K562 (cell line): ENCODE results near the gene EIF5A2. TPM values are rescaled to one million over a fixed set of nuclear protein-coding genes. Genes with fewer than 3 reads are reported as not detected.

Experiments
- ATAC-seq: fragments of 200-7000 bp; cut with Tn5 transposase; 3 replicates; pipeline ENCODE4 v1.9.1; 2020; ENCODE audit warnings: moderate library complexity
- BruUV-seq: library from RNA; stranded (reverse); fragments of 400-500 nt; replicated peaks from 2 replicates; lab custom pipeline; 2021; lab: Mats Ljungman, UMichigan
- CTCF ChIA-PET: fragments of 300-600 bp; formaldehyde crosslinking; extraction: SDS; loops from one replicate; lab custom pipeline; 2021; ENCODE audit warnings: low intra/inter-chr PET ratio; lab: Yijun Ruan, JAX
- POLR2A ChIA-PET: fragments of 300-600, 350-650 bp; sonication (Branson Sonifier 250); formaldehyde crosslinking; extraction: SDS; loops from one replicate; lab custom pipeline; 2021; ENCODE audit warnings: antibody characterized with exemption, inconsistent platforms; lab: Yijun Ruan, JAX
- DNase-seq, 4 experiments: peaks; one replicate each; pipeline versions ENCODE4 v3.0.0 to v3.0.0-alpha.2; 2011 to 2018; ENCODE audit warnings: low spot score in 3 of 4, mixed read lengths in 3 of 4; ENCODE audit errors: extremely low read depth in 1 of 4
- FAIRE-seq: peaks from 2 replicates; lab custom pipeline; 2011; peaks lifted over from hg19 to GRCh38; lab: Jason Lieb, UNC
- H2AFZ ChIP-seq: 2 replicates; pipeline ENCODE4 v1.6.0; 2011; ENCODE audit warnings: low read depth, low read length, control low read depth, inconsistent platforms
- H3K27ac ChIP-seq: fragments of 200-600 bp; 3 replicates; pipeline ENCODE4 v1.8.0; 2011; ENCODE audit warnings: low read depth, mild to moderate bottlenecking, control low read depth, inconsistent platforms, low read length, moderate library complexity, mixed read lengths; ENCODE audit errors: extremely low read depth
- H3K27me3 ChIP-seq, 2 experiments: fragments of 300-600 bp in 1 of 2; 2 replicates in 1 of 2; 3 replicates in 1 of 2; pipeline versions ENCODE4 v1.6.0 to v1.8.0; 2011; ENCODE audit warnings: inconsistent platforms in 2 of 2, low read length in 2 of 2, mild to moderate bottlenecking in 1 of 2, mixed read lengths in 1 of 2, moderate library complexity in 1 of 2; ENCODE audit not compliant: control insufficient read depth in 2 of 2, insufficient read depth in 2 of 2
- H3K36me3 ChIP-seq: fragments of 300-600 bp; 3 replicates; pipeline ENCODE4 v1.8.0; 2011; ENCODE audit warnings: mild to moderate bottlenecking, low read length, inconsistent platforms; ENCODE audit not compliant: control insufficient read depth, insufficient read depth
- H3K4me1 ChIP-seq, 2 experiments: fragments of 200-600 bp in 1 of 2; replicated peaks in 1 of 2; 2 replicates in 1 of 2; 3 replicates in 1 of 2; pipeline versions ENCODE4 v1.5.1 to v1.8.0; 2011; ENCODE audit warnings: inconsistent platforms in 2 of 2, low read length in 2 of 2, mild to moderate bottlenecking in 1 of 2, mixed read lengths in 1 of 2, moderate library complexity in 1 of 2; ENCODE audit not compliant: control insufficient read depth in 2 of 2, insufficient read depth in 2 of 2
- H3K4me2 ChIP-seq: 2 replicates; pipeline ENCODE4 v1.6.1; 2011; ENCODE audit warnings: low read length, control low read depth, inconsistent platforms, mixed read lengths; ENCODE audit not compliant: insufficient read depth
- H3K4me3 ChIP-seq: fragments of 200-600 bp; sonication (generic), shearing (Covaris generic); 2 replicates; pipeline ENCODE4 v1.5.1; 2016; ENCODE audit warnings: control low read depth, inconsistent platforms
- H3K79me2 ChIP-seq: fragments of 200-600 bp; 3 replicates; pipeline ENCODE4 v1.8.0; 2011; ENCODE audit warnings: low read length, inconsistent platforms; ENCODE audit not compliant: control insufficient read depth, insufficient read depth
- H3K9ac ChIP-seq, 2 experiments: 2 replicates each; pipeline versions ENCODE4 v1.6.0 to v1.6.1; 2011; ENCODE audit warnings: low read depth in 2 of 2, low read length in 2 of 2, control low read depth in 1 of 2, inconsistent platforms in 1 of 2, mild to moderate bottlenecking in 1 of 2, mixed read lengths in 1 of 2; ENCODE audit not compliant: insufficient read depth in 1 of 2
- H3K9me1 ChIP-seq: one replicate; pipeline ENCODE4 v1.6.0; 2011; ENCODE audit warnings: inconsistent platforms, mild to moderate bottlenecking, low read length, moderate library complexity; ENCODE audit not compliant: control insufficient read depth, insufficient read depth
- H3K9me3 ChIP-seq: replicated peaks from 2 replicates; pipeline ENCODE4 v1.5.1; 2011; ENCODE audit warnings: low read depth, low read length, inconsistent platforms; ENCODE audit not compliant: control insufficient read depth, insufficient read depth
- H4K20me1 ChIP-seq: replicated peaks from 2 replicates; pipeline ENCODE4 v1.6.1; 2011; ENCODE audit warnings: low read length, inconsistent platforms, mixed read lengths; ENCODE audit not compliant: control insufficient read depth, insufficient read depth
- CEBPB ChIP-seq: fragments of 450-650 bp; IDR thresholded peaks from 2 replicates; pipeline ENCODE4 v1.6.1; 2016; ENCODE audit warnings: missing genetic modification characterization, missing compliant biosample characterization
- CEBPG ChIP-seq, 3 experiments: fragments of 200-800 bp in 1 of 3; sonication (Bioruptor generic) in 1 of 3; sonication (generic) in 1 of 3; formaldehyde crosslinking in 1 of 3; IDR thresholded peaks in 2 of 3; conservative IDR thresholded peaks in 1 of 3; 2 replicates each; pipeline versions ENCODE4 v1.6.1 to v1.8.0; 2016 to 2022; ENCODE audit warnings: missing compliant biosample characterization in 2 of 3, missing genetic modification characterization in 2 of 3, mild to moderate bottlenecking in 1 of 3, missing genetic modification reagents in 1 of 3
- in situ Hi-C: fragments of 300-500 bp; cut with MboI; formaldehyde crosslinking; loops from 4 replicates; pipeline ENCODE4 v1.15.0; 2018; ENCODE audit warnings: inconsistent platforms, mixed read lengths
- intact Hi-C: fragments of 100-400 bp; cut with micrococcal nuclease; formaldehyde crosslinking; loops from 2 replicates; pipeline ENCODE4 v1.14.2; 2022
- polyA plus RNA-seq, 8 experiments: library from polyadenylated mRNA; depleted of rRNA in 4 of 8; stranded (reverse) in 5 of 8; unstranded in 3 of 8; fragments of >200 nt; fragmentation: Nextera tagmentation in 2 of 8; fragmentation: Illumina TruSeq in 1 of 8; extraction: Ambion mirVana in 2 of 8; extraction: Trizol in 1 of 8; gene quantifications; 2 replicates each; pipeline versions ENCODE4 v1.2.1 to v1.2.3, GENCODE V29; 2011 to 2014; ENCODE audit warnings: inconsistent platforms in 1 of 8, missing spikeins in 1 of 8
- total RNA-seq, 7 experiments: library from RNA; depleted of rRNA in 6 of 7; stranded (reverse); fragments of >200 nt in 6 of 7; fragmentation: Illumina TruSeq in 2 of 7; extraction: Trizol in 2 of 7; gene quantifications; 2 replicates each; pipeline versions ENCODE4 v1.2.1 to v1.2.3, GENCODE V29; 2011 to 2021; ENCODE audit warnings: low replicate concordance in 1 of 7
- TF ChIP-seq, protein P1 (sequence below): sonication (generic); IDR thresholded peaks from 2 replicates; pipeline ENCODE4 v1.6.1; 2016

Gene EIF5A2
- total and polyA plus RNA-seq, 9 of the 15 experiments (the other 6 are each of a cell fraction or from before 2014, with no cell fraction given) = 3.9 to 18.3 (median 15.9) TPM

DNA sequence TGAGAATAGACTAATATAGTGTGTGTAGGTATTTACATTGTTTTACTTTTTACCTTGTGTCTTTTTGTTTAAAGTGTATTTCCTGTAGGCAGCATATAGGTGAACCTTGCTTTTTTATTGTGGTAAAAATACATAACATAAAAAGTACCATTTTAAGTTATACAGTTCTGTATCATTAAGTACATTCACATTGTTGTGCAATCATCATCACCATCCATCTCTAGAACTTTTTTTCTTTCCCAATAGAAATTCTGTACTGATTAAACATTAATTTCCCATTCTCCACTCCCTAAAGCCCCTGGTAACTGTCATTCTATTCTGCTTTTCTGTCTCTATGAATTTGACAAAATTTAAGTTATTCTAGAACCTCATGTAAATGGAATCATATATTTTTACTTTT lies 48.2 kb upstream of the EIF5A2 start:
- ChIA-PET POLR2A (interaction anchor here (0.6 to 1.4 kb wide), 3 partner anchors 9 to 631 kb away, joined by 3 to 6 read pairs (median 3); no protein-coding TSS in a partner anchor), CTCF (no interaction called here)
- FAIRE-seq (no peak), DNase-seq (no peak)
- H3K9ac ChIP-seq = no peak overlapping the region
- H3K4me2 ChIP-seq = no peak overlapping the region
- no peaks in the 10 kb centered on the region for H3K9me3 ChIP-seq
- H3K9me1 ChIP-seq = no peaks in the 10 kb centered on the region
- no peak for TF ChIP-seq CEBPG (CRISPR knock-in tag; IDR thresholded peaks at IDR 0.05)
- peak in 1 of 2 experiments; percentile 56; a peak in 3 of 4 replicates for TF ChIP-seq CEBPG (tag; conservative IDR thresholded peaks at IDR 0.05 in 1 of 2, IDR thresholded peaks at IDR 0.05 in 1 of 2)
- TF ChIP-seq, protein P1, sequence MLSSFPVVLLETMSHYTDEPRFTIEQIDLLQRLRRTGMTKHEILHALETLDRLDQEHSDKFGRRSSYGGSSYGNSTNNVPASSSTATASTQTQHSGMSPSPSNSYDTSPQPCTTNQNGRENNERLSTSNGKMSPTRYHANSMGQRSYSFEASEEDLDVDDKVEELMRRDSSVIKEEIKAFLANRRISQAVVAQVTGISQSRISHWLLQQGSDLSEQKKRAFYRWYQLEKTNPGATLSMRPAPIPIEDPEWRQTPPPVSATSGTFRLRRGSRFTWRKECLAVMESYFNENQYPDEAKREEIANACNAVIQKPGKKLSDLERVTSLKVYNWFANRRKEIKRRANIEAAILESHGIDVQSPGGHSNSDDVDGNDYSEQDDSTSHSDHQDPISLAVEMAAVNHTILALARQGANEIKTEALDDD = no peak
- TF ChIP-seq CEBPB (tag) = peak; percentile 72
- TF ChIP-seq, all 486 proteins: peak for 2
- Histone ChIP-seq H3K4me1 (peaks cover 0 to 3% of the 10 kb centered on the region in 2 experiments; a peak in 1 of 5 replicates), H3K4me3 (no peak overlapping the region), H3K79me2 (no peaks in the 10 kb centered on the region), H3K27me3 (peaks cover 0 to 8% of the 10 kb centered on the region in 2 experiments; a peak in 2 of 5 replicates), H3K36me3 (no peaks in the 10 kb centered on the region), H2AFZ (no peak overlapping the region), H3K27ac (no peak overlapping the region), H4K20me1 (no peaks in the 10 kb centered on the region)
- intact Hi-C loops (loop anchor here (10.0 kb wide), 1 partner anchor 92 kb away; no protein-coding TSS in a partner anchor), in situ Hi-C loops (loop anchor here (25.0 kb wide), 1 partner anchor 1681 kb away; no protein-coding TSS in a partner anchor)
- ATAC-seq = no peak
- no TSS peak for BruUV-seq
